Lower leg skin (tissue), 3 donors: Measurements from ENCODE around the gene GRIN1.

Source experiments
- POLR2A ChIP-seq, 2 donors: fragments of 450-650 bp; IDR thresholded peaks; one replicate each; pipeline ENCODE4 v1.6.1; 2016 to 2017; ENCODE audit warnings: antibody characterized with exemption in 2 of 2, mild to moderate bottlenecking in 1 of 2, moderate library complexity in 1 of 2
- TF ChIP-seq, protein P1 (sequence below), 3 donors: fragments of 450-650 bp; IDR thresholded peaks; one replicate each; pipeline ENCODE4 v1.5.1; 2016; ENCODE audit warnings: antibody characterized with exemption in 3 of 3, mild to moderate bottlenecking in 3 of 3, moderate library complexity in 2 of 3

DNA sequence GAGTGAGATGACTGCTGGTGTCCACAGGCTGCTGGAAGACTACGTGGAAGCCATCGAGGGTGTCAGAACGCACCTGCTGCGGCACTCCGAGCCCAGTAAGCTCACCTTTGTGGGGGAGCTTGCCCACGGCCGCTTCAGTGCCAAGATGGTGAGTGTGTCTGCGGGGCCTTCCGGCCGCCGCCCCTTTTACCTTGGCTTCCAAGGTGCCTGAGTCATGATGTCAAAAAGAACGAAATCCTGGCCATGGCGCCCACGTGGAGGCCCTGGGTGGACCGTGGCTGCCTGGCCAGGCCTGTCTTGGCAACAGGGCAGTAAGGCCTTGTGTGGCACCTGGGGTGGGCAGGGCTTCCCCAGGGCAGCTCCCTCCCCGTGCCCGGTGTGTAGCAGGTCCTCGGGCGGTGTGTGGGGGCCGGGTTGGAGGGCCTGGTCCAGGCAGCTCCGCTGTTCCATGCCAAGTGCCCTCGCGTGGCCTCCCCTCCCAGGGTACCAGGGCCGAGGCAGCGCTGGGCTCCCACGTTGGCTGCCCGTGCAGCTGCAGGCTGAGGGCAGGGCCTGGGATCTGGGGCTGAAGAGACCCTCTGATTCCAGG, 32.2 kb upstream of the GRIN1 start:
- TF ChIP-seq, protein P1, sequence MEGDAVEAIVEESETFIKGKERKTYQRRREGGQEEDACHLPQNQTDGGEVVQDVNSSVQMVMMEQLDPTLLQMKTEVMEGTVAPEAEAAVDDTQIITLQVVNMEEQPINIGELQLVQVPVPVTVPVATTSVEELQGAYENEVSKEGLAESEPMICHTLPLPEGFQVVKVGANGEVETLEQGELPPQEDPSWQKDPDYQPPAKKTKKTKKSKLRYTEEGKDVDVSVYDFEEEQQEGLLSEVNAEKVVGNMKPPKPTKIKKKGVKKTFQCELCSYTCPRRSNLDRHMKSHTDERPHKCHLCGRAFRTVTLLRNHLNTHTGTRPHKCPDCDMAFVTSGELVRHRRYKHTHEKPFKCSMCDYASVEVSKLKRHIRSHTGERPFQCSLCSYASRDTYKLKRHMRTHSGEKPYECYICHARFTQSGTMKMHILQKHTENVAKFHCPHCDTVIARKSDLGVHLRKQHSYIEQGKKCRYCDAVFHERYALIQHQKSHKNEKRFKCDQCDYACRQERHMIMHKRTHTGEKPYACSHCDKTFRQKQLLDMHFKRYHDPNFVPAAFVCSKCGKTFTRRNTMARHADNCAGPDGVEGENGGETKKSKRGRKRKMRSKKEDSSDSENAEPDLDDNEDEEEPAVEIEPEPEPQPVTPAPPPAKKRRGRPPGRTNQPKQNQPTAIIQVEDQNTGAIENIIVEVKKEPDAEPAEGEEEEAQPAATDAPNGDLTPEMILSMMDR (IDR thresholded peaks at IDR 0.05) = no peak
- no peak for TF ChIP-seq POLR2A (IDR thresholded peaks at IDR 0.05)
